HG02870 (cell line): ENCODE measurements around the gene CHST10.
"Not testable (repeated sequence)": the region's sequence is repeated elsewhere in the genome, so short reads cannot be mapped to it uniquely, and the experiment has no call there.

Experiments used
- ATAC-seq: cut with Tn5 transposase; IDR thresholded peaks from one replicate; pipeline ENCODE4 v1.9.1; 2021; ENCODE audit warnings: mild to moderate bottlenecking, moderate library complexity; ENCODE audit not compliant: unreplicated experiment

Gene CHST10

DNA sequence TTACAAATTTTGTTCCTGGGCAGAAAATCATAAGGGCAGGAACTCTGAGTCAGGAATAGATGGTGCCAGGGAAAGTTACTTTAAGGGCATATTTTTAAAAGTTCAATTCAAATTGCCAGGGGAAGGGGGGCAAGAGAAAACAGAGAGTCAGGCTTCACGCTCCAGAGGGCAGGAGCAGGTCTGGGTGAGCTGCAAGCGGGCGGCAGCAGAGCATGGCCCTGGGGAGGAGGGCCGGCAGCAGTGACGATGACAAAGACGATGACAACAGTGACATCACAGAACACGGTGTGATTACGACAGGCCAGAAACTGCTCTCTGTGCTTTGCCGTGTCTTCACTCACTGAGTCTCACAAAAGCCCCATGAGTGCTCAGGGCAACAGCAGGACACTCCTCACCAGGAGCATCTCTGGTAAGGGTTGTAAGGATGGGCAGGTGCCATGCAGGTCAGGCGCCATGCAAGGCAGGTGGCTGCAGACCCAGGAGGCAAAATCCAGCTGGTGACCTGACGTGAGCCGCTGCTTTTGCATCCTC is 23.3 kb downstream of the CHST10 start:
- ATAC-seq = peak; percentile 36

DNA sequence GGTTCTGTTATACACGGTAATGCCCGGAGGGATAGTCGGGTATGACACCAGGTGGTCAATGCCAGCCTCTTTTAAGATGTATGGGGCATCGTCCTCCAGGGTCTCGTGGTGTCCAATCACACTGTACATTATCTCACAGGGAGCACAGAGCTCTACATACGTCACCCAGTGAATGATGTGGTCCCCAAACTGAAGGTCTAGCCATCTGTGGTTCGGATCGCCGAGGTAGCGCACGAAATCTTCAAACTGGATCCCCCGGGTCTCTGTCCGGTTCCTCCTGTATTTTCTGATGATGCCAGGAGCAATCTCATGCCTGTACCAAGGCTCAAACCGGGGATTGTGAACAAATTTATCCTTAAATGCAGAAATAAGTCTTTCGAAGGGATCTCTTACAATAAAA is 24.1 kb downstream of the CHST10 start:
- no peak for ATAC-seq

DNA sequence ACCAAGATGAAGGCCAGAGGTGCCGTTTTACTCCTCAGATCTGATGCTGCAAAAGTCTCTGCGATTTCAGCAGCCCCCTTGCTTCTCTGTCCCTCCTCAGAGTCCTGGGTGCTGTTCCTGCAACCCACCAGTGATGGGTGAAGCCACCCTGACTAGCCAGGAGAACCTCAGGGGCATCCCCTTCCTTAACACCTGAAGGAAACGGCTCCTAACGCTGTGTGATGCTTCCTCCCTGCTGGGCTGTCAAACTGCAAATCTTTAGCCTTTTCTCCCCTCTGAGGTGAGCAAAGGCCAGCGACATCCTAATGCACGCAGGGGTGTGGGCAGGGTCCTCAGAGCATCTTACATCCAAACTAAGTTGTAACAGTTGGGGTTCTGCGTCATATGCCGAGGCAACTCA is 24.8 kb downstream of the CHST10 start:
- no peak for ATAC-seq

DNA sequence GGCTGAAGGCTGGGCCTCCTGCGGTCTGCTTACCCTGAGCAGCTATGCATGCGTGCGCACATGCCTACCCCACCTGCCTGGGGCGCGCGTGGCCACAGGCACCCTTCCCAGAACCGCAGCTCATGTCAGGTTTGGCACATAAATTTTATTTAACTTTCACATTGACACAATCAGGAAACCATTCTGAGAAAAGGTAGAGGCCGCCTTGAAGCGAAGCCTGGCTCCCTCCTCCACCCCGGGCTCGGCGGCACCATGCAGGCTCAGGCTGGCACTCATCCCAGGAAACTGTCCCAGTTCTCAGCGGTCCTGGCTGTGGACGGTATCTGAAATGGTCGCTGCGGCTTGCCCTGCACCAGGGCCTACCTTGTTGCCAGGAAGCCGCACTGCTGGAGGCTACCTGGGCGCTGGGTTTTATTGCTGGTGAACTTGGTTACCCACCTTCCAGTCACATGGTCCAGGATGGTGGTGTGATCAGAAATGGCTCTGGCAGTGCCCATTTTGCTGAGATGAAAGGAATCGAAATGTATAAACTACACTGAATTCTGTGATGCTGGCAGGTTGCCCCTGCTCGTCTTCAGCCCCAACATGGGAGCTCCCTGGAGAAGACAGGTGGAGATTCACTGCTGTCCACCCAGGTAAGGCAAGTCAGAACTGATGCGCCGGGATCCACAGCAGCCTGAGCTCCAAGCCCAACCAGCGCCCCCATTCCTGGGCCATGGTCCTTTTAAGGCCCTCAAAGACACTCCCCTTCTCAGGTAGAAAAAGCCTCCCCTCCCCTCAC is 25.5 kb downstream of the CHST10 start:
- no peak for ATAC-seq

DNA sequence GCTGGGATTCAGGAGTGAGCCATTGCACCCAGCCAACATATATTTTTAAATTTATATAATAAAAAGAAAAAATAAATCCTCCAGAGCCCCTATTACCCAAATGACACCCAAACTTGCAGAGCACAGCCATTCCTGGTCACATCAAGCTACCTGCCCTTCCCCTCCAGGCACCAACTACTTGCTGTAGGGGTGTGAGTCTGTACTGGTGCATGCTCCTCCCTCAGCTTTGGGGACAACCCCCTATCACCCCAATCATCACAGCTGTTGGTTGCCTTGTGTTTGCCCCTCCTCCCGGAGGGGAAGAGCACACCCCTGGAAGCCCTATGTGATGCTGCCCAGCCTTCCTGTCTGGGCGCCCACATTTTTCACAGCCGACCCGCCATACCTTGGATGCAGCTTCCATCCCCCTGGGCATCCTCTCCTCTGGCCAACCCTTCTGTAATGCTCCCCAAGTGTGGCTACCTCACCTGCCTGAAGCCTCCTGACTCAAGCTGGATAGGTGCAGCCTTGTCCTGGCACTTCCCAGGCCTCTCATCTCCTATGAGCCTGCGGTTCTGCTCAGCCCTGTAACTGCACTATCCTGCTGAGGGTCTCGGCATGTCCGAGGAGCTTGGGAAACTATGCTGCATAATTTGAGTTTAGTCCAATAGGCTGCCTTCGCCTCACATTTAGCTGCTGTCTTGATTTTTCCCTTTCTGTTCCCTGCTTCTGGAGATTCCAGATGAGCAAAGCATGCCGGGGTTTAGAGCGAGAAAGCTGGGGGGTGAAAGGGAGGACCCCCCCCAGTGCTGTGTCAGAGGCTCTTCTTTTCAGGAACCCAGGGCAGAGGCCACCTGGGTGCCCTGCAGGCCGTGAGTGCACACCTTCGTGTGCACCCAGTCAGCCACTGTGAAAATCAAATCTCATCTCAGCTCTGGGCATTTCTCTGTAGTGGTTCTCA is 27.2 kb downstream of the CHST10 start:
- ATAC-seq = no peak

DNA sequence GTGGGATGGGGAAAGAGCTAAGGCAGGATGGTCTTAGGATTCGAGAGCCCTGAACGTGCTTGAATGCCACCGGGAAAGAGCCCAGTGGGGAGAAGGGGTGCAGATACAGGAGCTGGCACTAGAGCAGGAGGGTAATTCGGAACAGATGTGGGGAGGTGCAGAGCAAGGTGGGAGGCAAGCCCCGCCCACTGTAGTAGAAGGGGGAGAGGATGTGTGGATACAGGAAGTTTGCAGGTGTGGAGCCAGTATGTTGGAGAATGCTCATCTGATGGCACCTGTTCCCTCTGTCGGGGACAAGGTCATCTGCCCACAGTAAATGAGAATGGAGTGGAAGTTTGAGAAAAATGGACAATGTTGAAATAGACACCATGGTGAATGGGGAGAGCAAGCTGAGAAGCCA is 28.8 kb downstream of the CHST10 start:
- no peak for ATAC-seq

DNA sequence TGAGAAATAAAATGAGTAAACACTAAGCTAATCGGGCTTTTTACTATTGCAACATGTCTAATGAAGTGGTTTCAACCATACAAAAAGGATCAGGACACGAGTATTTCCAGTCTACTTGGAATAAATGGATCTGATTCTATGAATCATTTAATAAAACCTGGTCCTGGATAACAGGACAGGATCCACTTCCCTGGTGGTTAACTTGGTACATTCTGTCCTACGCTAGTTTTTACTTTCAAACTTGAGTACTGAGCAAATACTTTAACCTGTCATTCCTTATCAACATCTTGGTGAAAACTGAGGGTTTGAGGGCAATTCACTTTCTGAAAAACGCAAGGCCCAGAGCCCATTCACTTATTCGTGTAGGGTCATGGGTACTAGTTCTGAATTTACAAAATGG is 33.5 kb downstream of the CHST10 start:
- ATAC-seq = no peak

DNA sequence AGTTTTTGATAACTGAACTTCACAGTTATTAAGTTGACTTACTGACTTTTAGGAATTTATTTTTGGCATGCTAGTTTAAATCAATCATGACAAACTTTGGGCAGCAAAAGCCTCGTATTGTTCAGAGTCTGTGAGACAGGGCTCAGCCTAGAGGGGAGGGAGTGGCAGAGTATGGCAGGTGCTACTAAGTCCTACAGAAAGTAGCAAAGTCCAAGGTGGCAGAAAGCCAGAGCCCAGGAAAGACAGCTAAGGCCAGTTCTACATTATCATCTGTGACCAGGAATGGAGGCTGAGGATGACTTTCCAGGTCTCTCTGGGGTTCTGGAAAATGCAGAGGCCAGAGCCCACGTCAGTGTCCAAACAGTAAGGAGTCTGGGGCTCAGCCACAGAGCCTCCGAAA is 34.2 kb downstream of the CHST10 start:
- ATAC-seq = no peak

DNA sequence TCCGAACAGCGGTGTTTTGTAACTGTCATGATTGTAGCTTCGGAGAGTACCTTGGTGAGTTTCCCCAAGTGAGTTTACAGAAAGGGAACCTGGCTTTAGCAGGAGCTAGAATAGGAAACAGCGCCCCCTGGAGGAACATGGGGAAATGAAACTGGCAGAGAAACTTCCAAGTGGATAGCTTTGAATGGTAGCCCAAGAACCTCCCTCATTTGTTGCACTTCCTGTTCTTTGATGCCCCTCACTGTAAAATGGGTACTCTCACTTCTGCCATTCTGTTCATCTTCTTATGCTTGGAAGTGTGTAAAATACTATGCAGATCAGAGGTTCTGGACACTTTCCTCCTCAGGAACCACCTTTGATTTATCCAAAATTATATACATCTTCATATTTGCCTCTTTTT is 36.2 kb downstream of the CHST10 start:
- peak; percentile 84 for ATAC-seq

DNA sequence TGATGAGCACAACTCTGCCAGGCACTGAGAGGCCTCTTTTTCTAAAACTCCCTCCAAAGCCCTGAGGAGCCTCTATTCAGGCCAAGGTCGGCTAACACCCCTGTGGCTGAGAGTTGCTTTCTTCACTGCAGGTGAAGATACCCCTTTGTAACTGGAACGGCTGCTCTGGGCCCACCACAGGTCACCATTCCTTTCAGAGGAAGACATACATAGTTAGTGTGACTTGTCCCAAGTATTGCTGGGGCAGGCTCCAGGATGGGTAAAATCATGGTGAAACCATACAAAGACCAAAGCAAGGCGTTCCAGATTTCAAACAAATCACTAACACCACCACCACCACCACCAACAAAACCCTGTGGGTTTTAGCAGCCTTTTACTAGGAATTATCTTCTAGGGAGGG is 36.8 kb downstream of the CHST10 start:
- no peak for ATAC-seq

DNA sequence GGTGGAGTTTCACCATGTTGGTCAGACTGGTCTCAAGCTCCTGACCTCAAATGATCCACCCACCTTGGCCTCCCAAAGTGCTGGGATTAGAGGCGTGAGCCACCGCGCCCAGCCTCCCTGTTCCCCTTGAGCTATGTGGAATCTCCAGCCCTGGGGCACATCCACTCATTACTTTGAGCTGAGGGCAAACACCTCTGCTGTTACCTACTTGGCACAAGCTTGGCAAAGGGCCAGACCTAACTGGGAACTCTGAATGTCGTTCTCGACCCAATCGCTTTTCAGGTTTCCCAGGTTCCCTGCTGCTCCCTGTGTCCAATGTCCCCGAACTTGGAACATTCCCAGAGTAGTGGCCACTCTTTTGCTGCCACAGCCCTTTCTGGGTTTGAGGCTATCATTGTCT is 40.6 kb downstream of the CHST10 start:
- no peak for ATAC-seq

DNA sequence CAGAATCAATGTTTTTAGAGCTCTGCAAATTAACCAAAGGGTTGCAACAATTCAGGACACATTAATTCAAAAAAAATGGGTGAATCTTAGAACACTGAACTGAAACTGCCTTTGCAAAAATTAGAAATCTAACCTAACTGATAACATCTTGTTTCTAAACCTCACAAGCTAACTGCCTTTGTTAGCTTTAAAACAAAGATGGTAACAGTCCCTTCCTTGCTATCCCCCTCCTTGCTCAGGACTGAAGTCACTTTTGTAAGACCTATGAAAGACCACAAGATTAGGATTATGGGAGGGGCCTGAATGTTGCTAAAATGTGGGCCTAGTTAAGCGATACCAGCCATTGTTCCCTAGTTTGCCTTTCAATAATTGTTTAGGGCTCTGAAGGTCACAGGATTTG is 50.3 kb downstream of the CHST10 start:
- no peak for ATAC-seq

DNA sequence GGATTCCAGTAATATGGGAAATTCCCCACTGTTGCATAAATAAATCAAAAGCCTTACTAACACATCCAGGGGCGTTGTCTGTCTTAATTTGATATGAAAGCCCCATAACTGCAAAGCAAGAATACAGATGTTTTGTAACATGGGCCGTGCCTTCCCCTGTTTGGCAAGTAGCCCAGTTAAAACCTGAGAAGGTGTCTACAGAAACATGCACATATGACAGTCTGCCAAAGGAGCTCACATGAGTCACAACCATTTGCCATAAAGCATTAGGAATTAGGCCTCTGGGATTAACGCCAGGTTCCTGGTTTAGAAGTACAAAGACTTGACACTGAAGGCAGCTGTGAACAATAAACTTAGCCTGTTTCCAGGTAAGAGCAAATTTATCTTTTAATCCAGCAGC is 52.0 kb downstream of the CHST10 start:
- no peak for ATAC-seq

DNA sequence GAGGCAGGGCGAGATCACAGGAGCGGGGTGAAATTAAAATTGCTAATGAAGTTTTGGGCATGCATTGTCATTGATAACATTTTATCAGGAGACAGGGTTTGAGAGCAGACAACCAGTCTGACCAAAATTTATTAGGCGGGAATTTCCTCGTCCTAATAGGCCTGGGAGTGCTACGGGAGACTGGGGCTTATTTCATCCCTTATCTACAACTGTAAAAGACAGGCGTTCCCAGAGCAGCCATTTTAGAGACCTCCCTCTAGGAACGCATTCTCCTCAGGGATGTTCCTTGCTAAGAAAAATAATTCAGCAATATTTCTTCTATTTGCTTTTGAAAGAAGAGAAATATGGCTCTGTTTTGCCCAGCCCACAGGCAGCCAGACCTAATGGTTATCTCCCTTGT is 55.2 kb downstream of the CHST10 start:
- ATAC-seq = not testable (repeated sequence)

DNA sequence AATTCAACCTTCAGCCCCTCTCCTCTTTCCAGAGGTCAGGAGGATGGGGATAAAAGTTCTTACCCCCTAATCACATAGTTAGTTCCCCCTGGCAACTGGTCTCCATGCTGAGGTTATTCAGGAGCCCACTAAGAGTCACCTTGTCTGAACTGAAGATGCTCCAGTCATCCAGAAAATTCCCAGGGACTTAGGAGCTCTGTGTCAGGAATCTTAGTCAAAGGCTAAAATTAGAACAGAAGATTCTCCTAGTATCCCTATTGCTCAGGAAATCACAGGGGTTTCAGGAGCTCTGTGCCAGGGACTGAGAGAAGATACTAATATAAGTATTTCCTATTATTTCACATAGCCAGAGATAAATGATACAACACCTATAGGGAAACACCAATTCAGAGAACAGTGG is 57.9 kb downstream of the CHST10 start:
- ATAC-seq = no peak

DNA sequence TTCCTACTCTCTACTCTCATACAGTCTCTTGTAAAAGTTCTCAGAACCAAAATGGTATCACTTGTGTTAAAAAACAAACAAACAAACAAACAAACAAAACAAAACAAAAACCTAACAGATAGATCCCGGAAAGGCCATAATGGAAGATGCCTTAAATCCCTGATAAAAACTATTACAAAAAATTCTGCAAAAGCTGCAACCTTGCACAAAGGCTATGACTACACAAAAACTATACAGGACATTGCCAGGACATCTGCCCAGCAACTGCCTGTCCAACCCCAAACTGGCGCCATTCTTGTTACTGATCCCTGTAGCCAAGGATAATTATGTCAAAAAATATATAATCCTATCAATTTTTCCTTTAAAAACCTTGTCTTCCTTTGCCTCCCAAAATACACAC is 58.9 kb downstream of the CHST10 start:
- no peak for ATAC-seq

DNA sequence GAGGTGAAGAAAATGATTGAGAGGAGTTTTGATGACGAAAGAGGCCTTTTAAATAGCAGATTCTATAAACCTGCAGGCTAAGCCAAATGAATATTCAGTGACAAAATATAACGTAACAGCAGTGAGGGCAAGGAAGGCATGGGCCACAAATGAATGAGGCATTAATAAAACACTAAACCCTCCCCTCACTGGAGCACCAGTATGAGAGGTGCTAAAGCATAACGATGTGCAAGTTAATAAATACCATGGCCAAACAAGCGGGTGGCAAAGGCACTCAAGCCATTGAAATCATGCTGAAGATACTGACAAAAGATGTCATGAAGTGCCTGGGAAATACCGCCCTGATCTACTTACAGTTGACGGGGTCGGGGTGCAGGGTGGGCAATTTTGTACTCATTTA is 64.9 kb downstream of the CHST10 start:
- ATAC-seq = no peak

DNA sequence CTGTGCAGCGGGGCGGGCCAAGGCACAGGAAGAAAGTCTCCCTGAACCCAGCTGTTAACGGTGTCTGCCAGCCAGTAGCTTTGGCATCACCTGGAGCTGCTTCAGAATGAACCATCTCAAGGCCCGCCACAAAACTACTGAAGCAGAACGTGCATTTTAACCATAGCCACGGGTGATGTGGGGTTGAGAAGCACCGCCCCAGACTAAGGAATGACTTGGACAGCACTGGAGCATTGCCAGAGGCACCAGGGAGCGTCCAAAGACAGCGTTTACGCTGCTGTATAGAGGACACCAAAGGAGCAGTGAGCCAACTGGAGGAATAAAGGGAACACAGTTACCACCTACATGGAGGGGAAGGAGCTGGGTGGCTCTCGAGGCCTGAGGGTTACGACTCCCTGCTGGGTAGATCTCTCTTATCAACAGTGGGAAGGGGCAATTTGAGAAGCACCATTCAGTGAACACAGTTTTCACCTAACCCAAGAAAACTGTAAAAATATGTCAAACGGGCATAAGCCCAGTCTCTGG is 66.7 kb downstream of the CHST10 start:
- ATAC-seq = no peak

DNA sequence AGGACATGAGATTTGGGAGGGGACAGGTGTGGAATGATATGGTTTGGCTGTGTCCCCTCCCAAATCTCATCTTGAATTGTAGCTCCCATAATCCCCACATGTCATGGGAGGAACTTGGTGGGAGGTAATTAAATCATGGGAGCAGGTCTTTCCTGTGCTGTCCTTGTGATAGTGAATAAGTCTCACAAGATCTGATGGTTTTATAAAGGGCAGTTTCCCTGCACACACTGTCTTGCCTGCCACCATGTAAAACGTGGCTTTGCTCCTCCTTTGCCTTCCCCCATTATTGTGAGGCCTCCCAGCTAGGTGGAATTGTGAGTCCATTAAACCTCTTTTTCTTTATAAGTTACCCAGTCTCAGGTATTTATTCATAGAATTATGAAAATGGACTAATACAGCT is 72.3 kb downstream of the CHST10 start:
- not testable (repeated sequence) for ATAC-seq

DNA sequence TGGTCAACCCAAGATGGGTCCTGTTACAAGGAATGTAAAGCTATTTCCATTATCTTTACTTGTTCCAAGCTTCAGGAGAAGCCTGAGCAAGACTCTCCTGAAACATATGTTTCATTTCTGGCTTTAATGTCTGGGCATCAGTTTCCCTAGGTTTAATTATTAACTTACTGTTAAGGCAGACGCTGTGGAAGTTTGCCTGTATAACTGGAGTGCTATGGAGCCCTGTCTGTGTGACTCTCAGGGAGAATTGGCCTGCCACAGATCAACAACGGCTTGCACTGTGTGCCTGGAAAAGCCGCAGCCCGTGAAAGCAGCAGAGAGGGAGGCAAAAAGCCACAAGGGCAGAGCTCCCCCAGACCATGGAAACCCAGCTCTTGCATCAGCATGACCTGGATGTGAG is 73.0 kb downstream of the CHST10 start:
- ATAC-seq = no peak

DNA sequence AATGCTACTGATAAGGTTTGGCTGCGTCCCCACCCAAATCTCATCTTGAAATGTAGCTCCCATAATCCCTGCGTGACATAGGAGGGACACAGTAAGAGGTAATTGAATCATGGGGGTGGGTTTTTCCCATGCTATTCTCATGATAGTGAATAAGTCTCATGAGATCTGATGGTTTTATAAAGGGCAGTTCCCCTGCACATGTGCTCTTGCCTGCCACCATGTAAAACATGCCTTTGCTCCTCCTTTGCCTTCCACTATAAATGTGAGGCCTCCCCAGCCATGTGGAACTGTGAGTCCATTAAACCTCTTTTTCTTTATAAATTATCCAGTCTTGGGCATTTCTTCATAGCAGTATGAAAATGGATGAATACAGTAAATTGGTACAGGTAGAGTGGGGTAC is 75.0 kb downstream of the CHST10 start:
- ATAC-seq = not testable (repeated sequence)
